HG03342 (cell line): ENCODE data around the gene KRT72.
"Not testable (repeated sequence)": the region's sequence is repeated elsewhere in the genome, so short reads cannot be mapped to it uniquely, and the experiment has no call there.

Experiments
- ATAC-seq: cut with Tn5 transposase; IDR thresholded peaks from one replicate; pipeline ENCODE4 v1.9.1; 2021; ENCODE audit warnings: mild to moderate bottlenecking, moderate library complexity; ENCODE audit not compliant: unreplicated experiment

The KRT72 gene

DNA sequence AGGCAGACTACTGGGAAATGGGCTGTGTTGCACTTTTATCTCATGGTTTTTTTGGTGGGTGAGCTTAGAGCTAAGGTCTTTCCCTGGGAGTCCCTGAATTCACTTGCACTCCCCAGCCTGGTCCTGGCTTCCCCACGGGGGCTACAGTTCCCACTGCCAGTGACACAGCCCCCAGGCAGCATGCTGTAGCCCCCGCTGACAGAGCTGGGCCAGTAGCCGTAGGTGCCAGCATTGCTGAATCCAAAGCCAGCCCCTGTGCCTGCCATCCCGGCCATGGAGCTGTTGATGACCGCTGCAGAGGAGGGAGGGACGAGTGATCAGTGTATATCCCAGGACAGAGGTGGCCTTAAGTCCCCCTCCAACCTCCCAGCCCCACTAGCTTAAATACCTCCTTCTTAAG, 6.9 kb upstream of the KRT72 start:
- no peak for ATAC-seq

DNA sequence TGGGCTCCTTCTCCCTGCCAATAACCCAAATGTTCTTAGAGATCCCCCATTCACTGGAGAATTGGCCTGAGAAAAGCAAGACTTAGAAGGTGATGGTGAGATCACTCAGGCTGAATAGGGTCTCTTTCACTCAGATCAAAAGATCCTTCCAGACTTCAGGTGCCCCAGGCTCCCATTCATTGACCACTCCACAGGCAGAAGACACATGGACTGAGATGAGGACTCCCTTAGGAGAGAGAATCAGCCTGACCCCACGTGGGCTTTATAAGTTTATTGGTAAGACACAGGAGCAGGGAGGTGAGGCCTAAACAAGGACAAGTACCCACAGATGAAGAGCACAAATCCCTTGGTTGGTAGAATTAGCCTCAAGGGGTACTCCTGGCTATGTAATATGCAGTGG, 6.1 kb upstream of the KRT72 start:
- ATAC-seq = no peak

DNA sequence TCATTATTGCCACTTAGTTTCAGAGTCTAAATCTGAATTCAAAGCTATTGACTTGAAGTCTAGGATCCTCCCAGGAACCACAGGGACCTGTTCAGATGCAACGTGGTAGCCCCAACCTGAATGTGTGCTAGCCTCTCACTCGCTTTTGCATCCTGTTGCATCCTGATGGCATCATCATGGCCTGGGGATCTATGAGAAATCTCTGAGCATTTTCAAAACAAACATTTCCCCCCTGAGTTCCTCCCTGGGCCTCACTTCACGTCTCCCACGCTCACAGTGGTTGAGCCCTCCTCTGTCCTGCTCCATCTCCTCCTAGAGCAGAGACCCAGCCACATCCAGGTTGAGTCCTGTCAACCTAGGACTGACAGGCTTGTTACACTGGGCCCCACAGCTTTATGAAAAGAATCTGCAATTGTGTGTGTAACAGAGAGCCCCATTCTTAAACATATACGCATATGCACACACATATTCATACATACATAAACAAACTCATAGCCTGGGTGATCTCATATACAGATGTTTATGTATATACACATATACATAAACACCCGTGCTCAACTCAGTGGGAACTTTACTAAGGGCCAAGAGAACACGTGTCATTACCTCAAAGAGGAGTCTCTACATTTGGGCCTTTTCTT, 5.4 kb upstream of the KRT72 start:
- ATAC-seq = no peak

DNA sequence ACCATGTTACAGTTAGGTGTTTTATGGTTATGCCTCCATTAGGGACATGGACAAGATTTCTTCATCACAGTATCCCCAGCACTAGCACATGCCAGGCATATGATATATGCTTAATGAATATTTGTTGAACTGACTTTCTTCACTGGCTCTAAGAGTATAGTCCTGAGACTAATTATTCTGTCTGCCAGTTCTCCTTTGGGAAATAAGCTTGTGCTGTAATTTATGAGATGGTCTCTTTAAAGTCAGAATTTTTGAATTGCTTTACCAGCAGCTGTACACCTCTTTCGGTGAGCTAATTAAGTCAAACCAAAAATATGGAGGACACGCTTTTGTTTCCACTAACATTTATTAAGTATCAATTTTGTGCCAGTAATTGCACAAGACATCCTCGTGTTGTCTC, 4.8 kb upstream of the KRT72 start:
- no peak for ATAC-seq

DNA sequence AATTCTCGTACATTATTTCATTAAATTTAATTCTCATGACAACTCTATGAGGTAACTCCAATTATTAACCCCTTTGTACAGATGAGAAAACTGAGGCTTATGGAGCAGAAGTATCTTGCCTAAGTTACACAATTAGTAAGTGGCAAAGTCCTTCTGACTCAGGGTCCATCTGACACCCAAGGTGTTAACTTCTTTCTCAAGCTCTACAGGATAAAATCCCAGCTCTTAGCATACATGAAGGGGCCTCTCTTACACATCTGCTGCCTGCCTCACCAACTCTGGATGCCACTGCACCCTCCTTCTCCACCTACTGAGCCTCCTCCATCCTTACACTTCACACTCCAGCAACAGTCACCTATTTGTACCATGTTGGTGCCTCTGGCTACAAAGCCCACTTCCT, 4.3 kb upstream of the KRT72 start:
- no peak for ATAC-seq

DNA sequence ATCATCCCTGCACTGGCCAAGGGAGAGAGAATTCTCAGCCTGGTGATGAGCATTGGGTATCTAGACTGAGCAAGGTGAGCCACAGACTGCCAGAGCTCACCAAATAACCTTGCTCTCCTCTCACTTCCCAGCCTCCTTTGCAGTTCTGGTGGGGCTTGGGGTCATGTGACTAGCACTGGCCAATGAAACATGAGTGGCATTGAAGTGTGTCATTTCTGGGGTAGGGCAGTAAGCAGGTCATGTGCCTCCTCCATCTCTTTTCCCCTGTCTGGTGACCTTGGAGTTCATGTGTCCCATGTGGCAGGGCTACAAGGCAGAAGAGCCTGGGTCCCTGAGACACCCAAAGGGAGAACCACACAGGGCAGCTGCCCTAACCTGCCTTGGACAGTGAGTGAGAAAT, 3.6 kb upstream of the KRT72 start:
- ATAC-seq = no peak

DNA sequence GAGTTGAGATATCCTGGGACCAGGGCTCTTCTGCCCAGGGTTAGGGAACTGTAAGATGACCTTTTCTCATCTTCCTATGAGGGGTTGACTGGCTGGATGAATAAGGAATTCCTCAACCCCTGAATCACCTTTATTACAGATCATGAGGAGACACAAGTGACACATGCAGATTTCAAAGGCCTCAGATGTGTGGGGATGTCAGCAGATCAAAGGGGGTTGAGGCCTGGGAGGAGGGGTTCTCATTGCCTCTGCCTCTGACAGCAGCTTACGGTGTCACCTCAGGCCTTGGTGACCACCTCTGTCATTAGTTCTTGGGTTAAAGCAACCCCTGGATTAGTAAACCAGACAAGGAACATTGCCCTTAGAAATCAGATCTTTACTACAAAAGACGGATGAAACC, 2.1 kb upstream of the KRT72 start:
- no peak for ATAC-seq

DNA sequence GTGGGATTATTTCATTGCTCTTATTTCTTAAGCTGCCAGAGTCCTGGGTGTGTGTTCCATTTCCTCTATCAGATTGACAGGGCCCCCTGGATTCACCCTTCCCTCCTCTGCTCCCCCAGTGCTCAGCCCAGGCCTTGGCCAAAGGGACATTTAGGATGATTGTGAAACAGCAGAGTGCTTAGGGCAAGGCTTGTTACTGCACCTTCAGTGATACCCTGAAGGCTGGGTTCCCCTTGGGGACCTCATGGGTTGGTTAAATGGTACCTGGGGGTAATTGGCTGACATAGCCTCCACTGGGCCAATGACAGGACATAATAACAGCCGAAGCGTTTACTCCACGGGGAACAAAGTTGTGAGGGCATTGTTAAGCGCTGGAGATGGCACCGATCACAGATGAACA, 1.3 kb upstream of the KRT72 start:
- no peak for ATAC-seq

DNA sequence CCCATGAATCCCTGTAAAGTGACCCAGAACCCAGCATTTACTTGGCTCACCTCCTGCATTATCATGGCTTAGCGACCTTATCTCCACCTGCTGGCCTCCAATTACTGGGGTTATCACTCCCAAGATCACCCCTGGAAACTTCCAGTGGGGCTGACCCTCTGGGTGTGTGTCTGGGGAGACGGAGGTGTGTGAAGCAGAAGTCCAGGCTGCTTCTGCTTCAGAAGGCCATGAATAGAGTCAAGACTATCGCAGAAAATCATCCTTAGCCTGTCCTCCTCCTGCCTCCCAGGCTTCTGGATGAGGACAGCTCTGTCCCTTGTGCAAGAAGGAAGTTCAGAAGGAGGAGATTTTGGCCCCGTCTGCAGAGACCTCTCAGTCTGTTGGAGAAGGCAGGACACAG, 408 bp upstream of the KRT72 start:
- ATAC-seq = no peak

DNA sequence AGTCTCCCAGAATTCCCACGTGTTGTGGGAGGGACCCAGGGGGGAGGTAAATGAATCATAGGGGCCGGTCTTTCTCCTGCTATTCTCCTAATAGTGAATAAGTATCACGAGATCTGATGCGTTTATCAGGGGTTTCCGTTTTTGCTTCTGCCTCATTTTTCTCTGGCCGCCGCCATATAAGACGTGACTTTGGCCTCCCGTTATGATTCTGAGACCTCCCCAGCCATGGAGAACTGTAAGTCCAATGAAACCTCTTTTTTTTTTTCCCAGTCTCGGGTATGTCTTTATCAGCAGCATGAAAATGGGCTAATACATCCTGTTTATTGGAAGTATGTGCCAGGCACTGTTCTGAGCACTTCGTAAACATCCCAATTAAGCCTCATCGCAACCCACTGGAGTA, 788 bp downstream of the KRT72 start:
- no peak for ATAC-seq

DNA sequence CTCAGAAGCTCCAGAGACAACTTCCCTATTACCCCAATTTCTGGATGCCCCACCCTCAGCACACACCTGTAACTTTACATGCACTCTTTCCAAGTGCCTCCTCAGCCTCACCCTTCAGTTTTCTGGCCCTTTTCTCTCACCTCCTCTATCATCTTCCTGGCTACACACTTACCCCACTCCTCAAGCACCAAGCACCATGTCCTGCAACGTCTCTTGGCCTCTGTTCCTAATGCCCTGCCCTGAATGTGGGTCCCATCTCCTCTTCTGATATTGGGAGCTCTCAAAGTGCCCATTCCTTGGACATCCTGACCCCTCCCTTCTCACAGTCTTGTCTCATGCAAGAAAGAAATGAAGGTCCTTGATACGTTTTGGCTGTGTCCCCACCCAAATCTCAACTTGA, 1.2 kb downstream of the KRT72 start:
- no peak for ATAC-seq

DNA sequence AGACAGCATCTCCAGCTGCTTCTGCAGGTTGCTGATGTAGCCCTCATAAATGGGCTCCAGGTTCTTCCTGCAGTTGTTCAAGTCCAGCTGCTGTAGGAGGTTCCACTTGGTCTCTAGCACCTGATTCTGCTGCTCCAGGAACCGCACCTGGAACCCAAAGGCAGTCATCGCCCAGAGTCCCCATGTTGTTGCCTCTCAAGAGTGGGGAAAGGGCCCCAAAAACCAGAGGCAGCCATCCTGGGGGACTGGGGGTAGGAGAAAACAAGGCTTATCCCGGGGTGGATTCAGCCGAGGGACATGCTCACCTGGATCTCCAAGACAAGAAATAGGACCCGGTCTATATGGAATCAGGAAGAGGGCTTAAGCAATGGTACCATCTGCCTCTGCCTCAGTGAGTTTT, 2.3 kb downstream of the KRT72 start:
- no peak for ATAC-seq

DNA sequence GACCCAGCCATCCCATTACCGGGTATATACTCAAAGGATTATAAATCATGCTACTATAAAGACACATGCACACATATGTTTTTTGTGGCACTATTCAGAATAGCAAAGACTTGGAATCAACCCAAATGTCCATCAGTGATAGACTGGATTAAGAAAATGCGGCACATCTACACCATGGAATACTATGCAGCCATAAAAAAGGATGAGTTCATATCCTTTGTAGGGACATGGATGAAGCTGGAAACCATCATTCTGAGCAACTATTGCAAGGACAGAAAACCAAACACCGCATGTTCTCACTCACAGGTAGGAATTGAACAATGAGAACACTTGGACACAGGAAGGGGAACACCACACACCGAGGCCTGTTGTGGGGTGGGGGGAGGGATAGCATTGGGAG, 7.0 kb downstream of the KRT72 start:
- not testable (repeated sequence) for ATAC-seq

DNA sequence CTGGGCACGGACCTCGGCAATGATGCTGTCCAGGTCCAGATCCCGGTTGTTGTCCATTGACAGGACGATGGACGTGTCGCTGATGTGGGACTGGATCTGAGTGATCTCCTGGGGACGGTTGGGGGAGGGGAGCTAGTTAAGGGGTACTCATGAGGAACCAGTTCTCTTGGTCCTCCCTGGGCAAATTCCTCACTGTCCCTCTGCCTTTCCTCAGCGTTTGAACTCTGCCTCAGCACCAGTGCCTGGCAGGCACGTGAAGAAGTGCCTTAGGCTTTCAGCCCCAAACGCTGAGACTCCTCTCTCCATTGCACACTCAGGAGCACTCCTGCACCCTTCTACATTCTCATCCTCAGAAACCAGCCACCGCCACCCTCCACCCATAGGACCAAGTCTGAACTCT, 9.7 kb downstream of the KRT72 start:
- ATAC-seq = no peak

DNA sequence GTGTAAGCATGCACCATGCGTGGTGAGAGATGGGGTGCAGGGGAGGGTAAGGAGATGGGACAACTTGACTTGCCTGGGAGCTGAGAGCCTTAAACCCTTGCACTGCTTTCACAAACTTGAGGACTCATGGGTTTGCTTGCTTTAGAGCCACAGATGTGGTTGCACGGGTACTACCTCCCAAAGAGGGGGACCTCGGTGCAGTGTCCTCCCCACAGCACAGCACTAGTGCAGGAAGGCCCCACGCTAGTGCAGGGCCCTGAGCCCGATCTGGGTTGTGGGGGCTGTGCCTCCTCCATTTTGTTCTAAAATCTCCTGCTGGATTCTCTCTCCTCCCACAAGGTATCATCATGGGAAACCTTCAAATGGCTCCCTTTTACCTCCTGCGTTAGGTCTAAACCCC, 11.2 kb downstream of the KRT72 start:
- no peak for ATAC-seq

DNA sequence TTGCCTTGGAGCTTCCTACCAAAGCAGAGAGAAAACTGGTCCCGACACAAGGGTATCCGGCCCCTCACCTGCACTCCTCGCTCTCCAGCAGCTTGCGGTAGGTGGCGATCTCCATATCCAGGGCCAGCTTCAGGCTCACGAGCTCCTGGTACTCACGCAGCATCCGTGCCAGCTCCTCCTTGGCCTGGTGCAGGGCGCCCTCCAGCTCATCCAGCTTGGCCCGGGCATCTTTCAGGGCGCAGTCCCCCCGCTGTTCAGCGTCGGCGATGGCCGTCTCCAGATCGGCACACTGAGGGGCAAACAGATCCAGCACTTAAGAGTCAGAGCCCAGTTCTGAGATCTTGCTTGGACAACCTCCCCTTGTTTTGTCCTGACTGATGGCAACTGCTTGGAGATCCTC, 13.7 kb downstream of the KRT72 start:
- no peak for ATAC-seq

DNA sequence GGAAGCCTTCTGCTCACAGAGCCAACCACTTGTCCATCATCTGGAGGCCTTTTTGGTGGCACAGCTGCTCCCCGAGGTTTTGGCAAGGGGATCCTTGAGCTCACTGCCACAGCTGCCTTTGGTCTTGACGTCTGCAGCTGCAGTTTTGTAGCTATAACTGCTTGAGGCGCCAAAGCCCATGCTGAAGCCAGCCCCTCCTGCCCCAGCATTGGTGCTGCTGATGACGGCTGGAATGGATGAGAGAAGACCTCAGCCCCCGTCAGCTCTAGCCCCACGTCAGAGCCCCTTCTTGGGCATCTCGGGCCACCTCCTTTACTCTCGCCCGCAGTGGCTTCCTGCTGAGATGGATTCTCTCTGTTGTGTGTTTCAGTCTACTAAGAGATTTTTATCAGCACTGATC, 15.3 kb downstream of the KRT72 start:
- no peak for ATAC-seq

DNA sequence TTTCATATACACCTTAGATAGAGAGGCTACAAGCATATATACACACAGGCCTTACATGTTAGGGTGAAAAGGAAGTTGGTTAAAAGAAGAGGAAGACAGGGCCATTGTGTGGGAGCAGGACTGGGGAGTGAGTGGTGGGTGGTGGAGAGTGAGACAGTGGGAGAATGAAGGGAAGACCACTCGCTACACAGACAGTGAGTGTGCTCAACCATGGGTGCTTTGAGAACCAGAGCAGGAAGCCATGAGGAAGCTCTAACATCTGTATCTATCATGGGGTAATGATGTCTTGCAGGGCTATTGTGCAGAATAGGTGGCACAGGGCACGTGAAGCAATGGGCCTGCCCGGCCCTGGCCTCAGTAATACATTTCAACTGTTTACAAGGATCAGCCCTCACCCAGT, 16.2 kb downstream of the KRT72 start:
- ATAC-seq = no peak

DNA sequence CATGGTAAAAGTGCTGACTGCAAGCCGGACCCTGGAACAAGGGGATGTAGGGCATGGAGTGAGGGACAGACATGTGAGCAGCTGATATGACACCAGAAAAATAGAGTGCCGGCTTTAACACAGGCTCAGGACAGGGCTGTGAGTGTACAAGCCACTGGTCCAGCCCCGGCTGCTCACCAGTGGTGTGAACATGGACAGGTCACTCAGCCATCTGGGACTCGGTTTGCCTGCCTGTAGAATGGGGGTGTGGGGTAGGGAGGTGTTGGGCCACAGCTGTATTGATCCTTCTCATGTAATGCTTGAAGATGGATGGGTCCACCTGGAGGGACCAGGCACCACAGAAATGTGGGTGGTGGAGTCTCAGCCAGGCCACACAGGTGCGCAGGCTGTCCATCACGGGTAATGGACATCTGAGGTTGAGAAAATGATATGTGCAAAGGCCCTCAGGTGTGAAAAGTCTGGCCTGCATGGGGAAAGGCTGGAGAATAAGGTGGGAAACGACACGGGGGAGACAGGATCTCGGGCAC, 17.0 kb downstream of the KRT72 start:
- ATAC-seq = no peak

DNA sequence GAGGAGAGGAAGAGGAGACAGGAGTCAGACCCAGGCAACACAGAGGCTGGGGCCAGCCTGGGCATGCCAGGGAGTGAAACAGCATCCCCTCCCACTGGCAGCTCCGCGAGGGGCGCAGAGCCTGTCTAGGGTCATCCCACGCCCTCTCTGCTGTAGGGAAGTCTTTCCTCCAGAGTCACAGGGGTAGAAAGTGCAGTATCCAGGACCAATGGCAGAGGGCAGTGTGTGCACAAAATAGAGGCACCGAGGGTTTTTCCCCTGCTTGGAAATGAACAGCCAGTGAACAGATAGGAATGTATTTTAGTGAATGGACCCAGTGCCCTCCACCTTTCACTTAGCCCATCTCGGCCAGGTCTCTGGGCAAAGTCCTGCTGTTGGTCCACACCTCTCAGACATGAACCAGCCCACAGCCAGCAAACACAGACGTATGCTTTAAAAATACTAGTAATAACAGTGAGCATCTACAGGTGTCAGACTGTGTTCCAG, 18.2 kb downstream of the KRT72 start:
- ATAC-seq = no peak

DNA sequence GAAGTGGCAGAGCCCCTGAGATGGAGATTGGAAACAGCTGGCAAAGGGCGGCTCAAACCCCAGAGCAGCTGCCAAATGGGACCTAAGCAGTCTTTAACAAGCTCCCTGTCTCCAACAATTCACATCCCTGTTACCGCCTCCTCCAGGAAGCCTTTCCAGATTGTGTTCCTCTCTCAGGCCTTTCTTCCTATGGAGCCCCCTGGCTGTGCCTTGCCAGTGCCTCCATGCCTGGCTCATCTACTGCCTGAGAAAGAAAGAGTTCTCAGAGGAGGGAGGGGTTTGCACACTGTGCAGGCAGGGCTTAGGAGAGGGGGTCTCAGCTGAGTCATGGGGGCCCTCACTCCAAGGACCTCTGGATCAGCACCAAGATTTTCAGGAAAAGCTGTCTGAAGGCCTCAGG, 18.8 kb downstream of the KRT72 start:
- no peak for ATAC-seq

DNA sequence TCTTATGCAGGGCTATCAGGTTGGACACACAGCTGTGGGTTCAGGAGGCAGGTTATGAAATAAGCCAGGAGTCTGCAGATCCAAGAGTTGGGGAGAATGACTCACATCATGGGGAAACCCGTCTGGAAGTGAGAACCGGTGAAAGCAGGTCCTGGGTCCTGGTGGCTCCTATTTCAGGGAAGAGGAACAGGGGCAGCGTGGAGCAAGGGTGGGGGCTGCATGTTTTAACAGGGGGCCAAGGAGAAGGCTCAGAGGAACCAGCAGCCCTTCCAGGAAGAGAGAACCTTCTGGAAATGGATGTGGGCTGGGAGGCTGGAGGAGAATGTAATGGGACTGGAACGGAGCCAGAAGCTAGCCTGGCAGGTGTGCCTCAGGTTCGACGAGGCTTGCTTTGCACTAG, 19.8 kb downstream of the KRT72 start:
- no peak for ATAC-seq

DNA sequence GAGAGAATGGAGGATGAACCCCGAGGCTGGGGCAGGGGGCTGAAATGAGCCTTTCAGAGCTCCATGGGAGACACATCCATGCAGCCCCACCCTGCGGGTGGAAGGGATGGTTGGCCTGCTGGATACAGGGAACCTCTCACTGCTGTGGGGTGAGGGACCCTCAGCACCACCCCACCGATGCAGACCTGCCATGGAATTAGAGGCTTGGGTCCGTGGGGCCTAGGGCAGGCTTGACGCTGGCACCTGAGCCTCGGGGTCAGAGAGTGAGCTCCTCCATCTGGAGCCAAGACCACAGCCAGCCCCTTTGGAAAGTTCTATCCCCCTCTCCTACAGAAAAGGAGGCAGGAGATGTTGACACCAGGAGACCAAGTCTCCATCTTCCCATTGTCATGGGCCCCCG, 20.2 kb downstream of the KRT72 start:
- ATAC-seq = no peak
